SK-N-MC (cell line): Measurements from ENCODE around the gene ZNF343.

Experiments used
- DNase-seq: peaks from one replicate; pipeline ENCODE4 v3.0.0-alpha.2; 2011; ENCODE audit warnings: low read depth, low spot score
- H3K27ac ChIP-seq: fragments of 200-600 bp; sonication (generic); 2 replicates; pipeline ENCODE4 v1.5.1; 2016; ENCODE audit warnings: mixed run types
- H3K36me3 ChIP-seq: fragments of 200-600 bp; sonication (generic); 2 replicates; pipeline ENCODE4 v1.6.1; 2017; ENCODE audit warnings: antibody characterized with exemption, low read length, mixed read lengths; ENCODE audit not compliant: insufficient read depth
- H3K4me3 ChIP-seq: fragments of 200-600 bp; sonication (generic); 2 replicates; pipeline ENCODE4 v1.5.1; 2016
- H3K9ac ChIP-seq: fragments of 200-600 bp; sonication (generic); 2 replicates; pipeline ENCODE4 v1.8.0; 2017; ENCODE audit warnings: mixed run types, mixed read lengths; ENCODE audit not compliant: insufficient read length
- H3K9me3 ChIP-seq: fragments of 200-600 bp; sonication (generic); 2 replicates; pipeline ENCODE4 v1.6.1; 2017; ENCODE audit warnings: low read depth, mild to moderate bottlenecking, antibody characterized with exemption, low read length, moderate library complexity, mixed read lengths
- EZH2 ChIP-seq: fragments of 200-600 bp; sonication (generic); IDR thresholded peaks from one replicate; pipeline ENCODE4 v1.6.1; 2017; ENCODE audit warnings: antibody characterized with exemption
- FOXP2 ChIP-seq: optimal IDR thresholded peaks from 2 replicates; pipeline ENCODE3; 2011; ENCODE audit warnings: mild to moderate bottlenecking, moderate library complexity; ENCODE audit not compliant: insufficient read depth; ENCODE audit errors: extremely low read length, control extremely low read depth
- POLR2AphosphoS5 ChIP-seq: IDR thresholded peaks from 2 replicates; pipeline ENCODE4 v1.6.1; 2012; ENCODE audit warnings: mild to moderate bottlenecking, low read depth, low read length, borderline replicate concordance

The ZNF343 gene

DNA sequence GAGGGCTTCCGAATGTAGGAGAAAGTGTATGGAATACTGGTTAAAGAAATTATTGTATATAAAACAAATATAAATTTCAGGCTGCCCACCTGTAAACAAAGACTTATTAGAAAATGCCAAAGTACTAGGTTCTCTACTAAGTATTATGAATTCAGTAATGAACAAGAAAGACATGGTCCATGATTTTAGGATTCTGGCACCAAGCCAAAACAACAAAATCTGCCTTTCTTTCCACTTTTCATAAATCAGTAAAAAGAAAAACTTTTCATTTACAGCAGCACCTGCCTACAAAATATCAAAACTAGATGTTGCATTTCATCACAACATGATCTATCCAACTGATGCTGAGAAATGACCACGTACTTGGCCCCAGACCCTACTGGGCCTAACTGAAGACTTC lies 23.6 kb downstream of the ZNF343 start:
- H3K4me3 ChIP-seq, result no peak overlapping the region
- no peak for TF ChIP-seq POLR2AphosphoS5
- TF ChIP-seq FOXP2, result no peak
- no peak for TF ChIP-seq EZH2
- DNase-seq, result no peak
- no peak overlapping the region for H3K9ac ChIP-seq
- H3K36me3 ChIP-seq, result peaks cover 73% of the 10 kb centered on the region
- H3K27ac ChIP-seq, result no peak overlapping the region
- H3K9me3 ChIP-seq, result no peaks in the 10 kb centered on the region

- peaks cover 64% of the 10 kb centered on the region for H3K36me3 ChIP-seq
Measured at GRCh38 chr20:2483504-2483903, 25.2 kb downstream of the ZNF343 start.

GRCh38 chr20:2480381-2480780 lies 28.3 kb downstream of the ZNF343 start:
- Histone ChIP-seq H3K4me3 (no peak overlapping the region), H3K9ac (no peak overlapping the region), H3K36me3 (peaks cover 42% of the 10 kb centered on the region), H3K9me3 (no peaks in the 10 kb centered on the region), H3K27ac (no peak overlapping the region)
- no peak for TF ChIP-seq FOXP2
- no peak for TF ChIP-seq POLR2AphosphoS5
- TF ChIP-seq EZH2, result no peak
- DNase-seq, result no peak

More at GRCh38 chr20:2483504-2483903, 25.2 kb downstream of the ZNF343 start:
- Histone ChIP-seq H3K9ac (no peak overlapping the region), H3K4me3 (no peak overlapping the region), H3K9me3 (no peaks in the 10 kb centered on the region), H3K27ac (no peak overlapping the region)
- DNase-seq, result no peak
- no peak for TF ChIP-seq EZH2
- no peak for TF ChIP-seq FOXP2
- TF ChIP-seq POLR2AphosphoS5, result no peak

DNA sequence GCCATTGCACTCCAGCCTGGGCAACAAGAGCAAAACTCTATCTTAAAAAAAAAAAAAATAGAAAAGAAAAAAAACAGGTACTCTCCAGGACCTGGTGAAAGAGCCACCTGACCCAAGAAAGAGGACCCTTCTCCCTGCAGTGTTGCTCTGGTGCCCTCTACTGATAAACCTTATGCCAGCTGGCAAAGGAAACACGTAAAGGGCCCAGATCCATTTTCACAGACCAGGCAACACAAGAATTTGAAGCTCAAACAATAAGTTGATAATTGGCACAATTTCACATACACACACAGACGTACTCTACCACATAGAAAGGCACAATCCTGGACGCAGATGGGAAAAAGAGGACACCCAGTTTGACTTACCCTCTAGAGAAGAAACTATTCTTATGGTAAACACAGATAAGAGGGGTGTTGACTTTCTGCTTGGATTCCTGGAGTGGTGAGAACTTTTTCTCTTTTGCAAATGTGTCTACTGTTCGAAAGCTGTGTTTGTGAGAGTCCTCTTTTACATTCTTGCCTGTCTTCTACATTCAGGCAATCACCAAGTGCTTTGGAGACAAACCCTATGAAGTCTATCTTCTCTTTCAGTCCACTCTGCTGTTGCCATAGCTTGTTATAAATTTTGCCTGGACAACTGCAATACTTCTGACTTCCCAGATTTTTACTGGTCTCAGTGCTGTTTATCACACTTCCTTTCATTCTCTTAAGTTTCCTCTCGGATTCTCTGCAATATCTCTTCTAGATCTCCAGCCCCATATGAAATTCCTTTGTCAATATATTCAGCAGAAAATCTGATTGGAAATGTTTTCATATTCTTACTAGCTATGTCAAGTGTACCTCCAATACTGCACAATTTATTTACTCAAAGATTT lies 31.7 kb downstream of the ZNF343 start:
- DNase-seq, result no peak
- no peak for TF ChIP-seq FOXP2
- Histone ChIP-seq H3K4me3 (no peak overlapping the region), H3K27ac (no peak overlapping the region), H3K9ac (no peak overlapping the region), H3K36me3 (peaks cover 17% of the 10 kb centered on the region), H3K9me3 (no peaks in the 10 kb centered on the region)

GRCh38 chr20:2475850-2476741 lies 32.6 kb downstream of the ZNF343 start:
- peaks cover 10% of the 10 kb centered on the region for H3K36me3 ChIP-seq
- H3K27ac ChIP-seq, result no peak overlapping the region
- no peaks in the 10 kb centered on the region for H3K9me3 ChIP-seq
- no peak overlapping the region for H3K9ac ChIP-seq
- DNase-seq, result no peak
- TF ChIP-seq EZH2, result no peak
- TF ChIP-seq FOXP2, result no peak
- no peak for TF ChIP-seq POLR2AphosphoS5
- no peak overlapping the region for H3K4me3 ChIP-seq

- no peak for DNase-seq
- Histone ChIP-seq H3K36me3 (peaks cover 11% of the 10 kb centered on the region), H3K9me3 (no peaks in the 10 kb centered on the region), H3K9ac (no peak overlapping the region), H3K4me3 (no peak overlapping the region), H3K27ac (no peak overlapping the region)
- no peak for TF ChIP-seq EZH2
- no peak for TF ChIP-seq FOXP2
- TF ChIP-seq POLR2AphosphoS5, result no peak
Measured at GRCh38 chr20:2473516-2473915, 35.2 kb downstream of the ZNF343 start.

DNA sequence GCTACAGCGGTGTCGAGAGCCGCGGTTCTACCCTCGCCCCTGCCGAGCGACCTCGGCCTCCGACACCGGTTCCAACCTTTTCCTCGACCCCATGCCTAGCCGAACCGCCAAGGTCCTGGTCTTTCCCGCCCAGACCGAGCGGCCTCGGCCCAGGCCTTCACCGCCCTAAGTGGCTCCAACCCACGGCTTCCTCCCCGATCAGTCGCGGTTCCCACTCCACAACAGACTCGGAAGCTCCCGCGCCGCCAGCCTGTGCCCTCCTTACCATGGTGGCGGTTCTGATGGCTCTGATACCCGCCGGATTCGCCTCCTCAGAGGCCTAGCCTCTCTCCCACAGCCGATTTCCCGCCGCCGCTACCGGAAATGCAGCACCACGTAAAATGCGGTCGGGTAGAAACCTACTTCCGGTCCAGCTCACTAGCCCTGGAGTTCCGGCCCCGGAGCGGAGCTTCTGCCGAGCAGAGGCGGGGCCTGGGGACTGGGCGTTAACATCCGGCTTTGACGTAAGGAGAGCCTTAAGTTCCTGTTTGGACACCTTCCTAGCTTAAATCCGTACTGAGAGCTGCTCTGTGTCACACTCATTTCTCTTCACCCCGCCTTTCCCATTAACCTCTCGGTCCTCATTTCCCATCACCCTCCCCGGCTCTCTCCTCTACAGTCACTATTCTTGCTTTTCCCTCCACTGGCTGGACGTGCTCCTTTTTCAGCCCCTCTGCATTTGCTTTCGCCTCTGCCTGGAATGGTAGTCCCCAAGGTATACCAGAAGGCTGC lies 38.1 kb downstream of the ZNF343 start, which contains the start of gene SNRPB:
SNRPB (minus strand) TSS at position 367 of the 771 bp plus-strand sequence; CDS start at position 268, 99 bp downstream.
- Histone ChIP-seq H3K27ac (peak within 1 kb of the TSS; percentile 96), H3K4me3 (peak within 1 kb of the TSS; percentile 87), H3K36me3 (peaks cover 40% of the 10 kb centered on the region), H3K9ac (peak within 1 kb of the TSS; percentile 100), H3K9me3 (no peaks in the 10 kb centered on the region)
- DNase-seq, result peak; percentile 97
- TF ChIP-seq FOXP2 (peak; percentile 97), POLR2AphosphoS5 (peak; percentile 99), EZH2 (no peak)
